ENCODE measurements around the gene BCR.

DNA sequence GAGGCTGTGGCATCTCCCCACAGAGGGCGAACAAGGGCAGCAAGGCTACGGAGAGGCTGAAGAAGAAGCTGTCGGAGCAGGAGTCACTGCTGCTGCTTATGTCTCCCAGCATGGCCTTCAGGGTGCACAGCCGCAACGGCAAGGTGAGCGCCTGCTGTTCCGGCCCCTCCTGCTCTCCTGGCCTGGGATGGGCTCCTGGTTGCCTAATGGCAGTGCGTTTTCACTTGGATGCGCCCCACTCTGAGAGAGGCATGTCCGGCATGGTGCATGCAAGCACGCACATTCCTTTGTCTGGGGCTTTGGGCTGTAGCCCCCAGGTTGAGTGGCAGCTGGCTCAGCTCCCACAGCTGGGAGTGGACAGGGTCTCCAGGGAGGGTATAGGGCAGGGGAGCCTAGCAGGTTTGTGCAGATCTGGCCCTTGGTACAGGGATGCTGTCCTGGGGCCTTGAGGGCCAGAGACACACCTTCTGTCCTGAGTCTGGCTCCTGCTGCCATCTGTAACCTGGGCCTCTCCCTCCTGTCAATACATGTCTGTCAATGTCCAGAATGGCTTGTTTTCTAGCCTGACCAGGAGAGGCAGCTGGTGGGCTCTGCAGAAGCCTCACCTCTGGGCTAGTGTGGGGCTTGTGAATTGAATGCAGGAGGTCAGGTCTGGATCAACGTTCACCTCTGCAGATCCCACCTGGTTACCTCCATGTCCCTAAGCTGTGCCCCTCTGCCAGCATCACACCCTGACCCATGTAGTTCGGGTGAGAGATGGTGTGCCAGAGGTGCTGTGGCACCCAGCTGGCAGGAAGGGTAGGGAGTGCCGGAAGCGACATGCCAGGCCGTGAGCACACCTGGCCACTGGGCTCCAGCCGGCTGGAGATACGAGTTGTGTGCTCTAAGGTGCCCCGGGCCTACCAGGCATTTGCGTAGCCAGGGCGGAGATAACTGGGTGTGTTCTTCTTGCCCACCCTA, 107.1 kb downstream of the BCR start:
- TF ChIP-seq, protein P1, sequence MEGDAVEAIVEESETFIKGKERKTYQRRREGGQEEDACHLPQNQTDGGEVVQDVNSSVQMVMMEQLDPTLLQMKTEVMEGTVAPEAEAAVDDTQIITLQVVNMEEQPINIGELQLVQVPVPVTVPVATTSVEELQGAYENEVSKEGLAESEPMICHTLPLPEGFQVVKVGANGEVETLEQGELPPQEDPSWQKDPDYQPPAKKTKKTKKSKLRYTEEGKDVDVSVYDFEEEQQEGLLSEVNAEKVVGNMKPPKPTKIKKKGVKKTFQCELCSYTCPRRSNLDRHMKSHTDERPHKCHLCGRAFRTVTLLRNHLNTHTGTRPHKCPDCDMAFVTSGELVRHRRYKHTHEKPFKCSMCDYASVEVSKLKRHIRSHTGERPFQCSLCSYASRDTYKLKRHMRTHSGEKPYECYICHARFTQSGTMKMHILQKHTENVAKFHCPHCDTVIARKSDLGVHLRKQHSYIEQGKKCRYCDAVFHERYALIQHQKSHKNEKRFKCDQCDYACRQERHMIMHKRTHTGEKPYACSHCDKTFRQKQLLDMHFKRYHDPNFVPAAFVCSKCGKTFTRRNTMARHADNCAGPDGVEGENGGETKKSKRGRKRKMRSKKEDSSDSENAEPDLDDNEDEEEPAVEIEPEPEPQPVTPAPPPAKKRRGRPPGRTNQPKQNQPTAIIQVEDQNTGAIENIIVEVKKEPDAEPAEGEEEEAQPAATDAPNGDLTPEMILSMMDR (IDR thresholded peaks at IDR 0.05; ENCODE audit: poor library complexity, severe bottlenecking) = no peak
- TF ChIP-seq, protein P2, sequence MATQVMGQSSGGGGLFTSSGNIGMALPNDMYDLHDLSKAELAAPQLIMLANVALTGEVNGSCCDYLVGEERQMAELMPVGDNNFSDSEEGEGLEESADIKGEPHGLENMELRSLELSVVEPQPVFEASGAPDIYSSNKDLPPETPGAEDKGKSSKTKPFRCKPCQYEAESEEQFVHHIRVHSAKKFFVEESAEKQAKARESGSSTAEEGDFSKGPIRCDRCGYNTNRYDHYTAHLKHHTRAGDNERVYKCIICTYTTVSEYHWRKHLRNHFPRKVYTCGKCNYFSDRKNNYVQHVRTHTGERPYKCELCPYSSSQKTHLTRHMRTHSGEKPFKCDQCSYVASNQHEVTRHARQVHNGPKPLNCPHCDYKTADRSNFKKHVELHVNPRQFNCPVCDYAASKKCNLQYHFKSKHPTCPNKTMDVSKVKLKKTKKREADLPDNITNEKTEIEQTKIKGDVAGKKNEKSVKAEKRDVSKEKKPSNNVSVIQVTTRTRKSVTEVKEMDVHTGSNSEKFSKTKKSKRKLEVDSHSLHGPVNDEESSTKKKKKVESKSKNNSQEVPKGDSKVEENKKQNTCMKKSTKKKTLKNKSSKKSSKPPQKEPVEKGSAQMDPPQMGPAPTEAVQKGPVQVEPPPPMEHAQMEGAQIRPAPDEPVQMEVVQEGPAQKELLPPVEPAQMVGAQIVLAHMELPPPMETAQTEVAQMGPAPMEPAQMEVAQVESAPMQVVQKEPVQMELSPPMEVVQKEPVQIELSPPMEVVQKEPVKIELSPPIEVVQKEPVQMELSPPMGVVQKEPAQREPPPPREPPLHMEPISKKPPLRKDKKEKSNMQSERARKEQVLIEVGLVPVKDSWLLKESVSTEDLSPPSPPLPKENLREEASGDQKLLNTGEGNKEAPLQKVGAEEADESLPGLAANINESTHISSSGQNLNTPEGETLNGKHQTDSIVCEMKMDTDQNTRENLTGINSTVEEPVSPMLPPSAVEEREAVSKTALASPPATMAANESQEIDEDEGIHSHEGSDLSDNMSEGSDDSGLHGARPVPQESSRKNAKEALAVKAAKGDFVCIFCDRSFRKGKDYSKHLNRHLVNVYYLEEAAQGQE (IDR thresholded peaks at IDR 0.05; ENCODE audit: borderline replicate concordance) = no peak
- TF ChIP-seq RAD21 (conservative IDR thresholded peaks at IDR 0.05) = no peak
